Middle frontal gyrus (tissue), 1 donor: ENCODE measurements around the gene PELI2.

Experiments
- DNase-seq: peaks from one replicate; pipeline ENCODE4 v3.0.0-alpha.2; 2015; ENCODE audit warnings: low spot score; ENCODE audit errors: extremely low spot score

The PELI2 gene

GRCh38 chr14:56117765-56118610, at the start of gene PELI2:
Gene PELI2, plus strand, starts transcription at chr14:56118411. Its CDS starts 250 bp downstream, at chr14:56118661.
- DNase-seq = peak; percentile 54

GRCh38 chr14:56073799-56074198, 44.4 kb upstream of the PELI2 start:
- no peak for DNase-seq

GRCh38 chr14:56075301-56075700, 42.9 kb upstream of the PELI2 start:
- no peak for DNase-seq

GRCh38 chr14:56081139-56081538, 37.1 kb upstream of the PELI2 start:
- DNase-seq = no peak

GRCh38 chr14:56082880-56083279, 35.3 kb upstream of the PELI2 start:
- no peak for DNase-seq

GRCh38 chr14:56085471-56085870, 32.7 kb upstream of the PELI2 start:
- no peak for DNase-seq

GRCh38 chr14:56087671-56088471, 30.3 kb upstream of the PELI2 start:
- no peak for DNase-seq

- no peak for DNase-seq
Measured at GRCh38 chr14:56088941-56089340, 29.3 kb upstream of the PELI2 start.

- no peak for DNase-seq
Measured at GRCh38 chr14:56092763-56093162, 25.4 kb upstream of the PELI2 start.

- DNase-seq = no peak
Measured at GRCh38 chr14:56094076-56094475, 24.1 kb upstream of the PELI2 start.

GRCh38 chr14:56098021-56098420, 20.2 kb upstream of the PELI2 start:
- DNase-seq = no peak

GRCh38 chr14:56099081-56099797, 19.0 kb upstream of the PELI2 start:
- no peak for DNase-seq

GRCh38 chr14:56100556-56100955, 17.7 kb upstream of the PELI2 start:
- no peak for DNase-seq

GRCh38 chr14:56102941-56103340, 15.3 kb upstream of the PELI2 start:
- DNase-seq = no peak

GRCh38 chr14:56107615-56108014, 10.6 kb upstream of the PELI2 start:
- DNase-seq = no peak

- no peak for DNase-seq
Measured at GRCh38 chr14:56108057-56108456, 10.2 kb upstream of the PELI2 start.

- DNase-seq = no peak
Measured at GRCh38 chr14:56112781-56113180, 5.4 kb upstream of the PELI2 start.

- no peak for DNase-seq
Measured at GRCh38 chr14:56115334-56115870, 2.8 kb upstream of the PELI2 start.

- DNase-seq = no peak
Measured at GRCh38 chr14:56115976-56116893, 2.0 kb upstream of the PELI2 start.

- no peak for DNase-seq
Measured at GRCh38 chr14:56118611-56119181, 485 bp downstream of the PELI2 start.
